K562 (cell line): ENCODE measurements around the gene METTL8. TPM values are rescaled to one million over a fixed set of nuclear protein-coding genes. Genes with fewer than 3 reads are reported as not detected.

Experiments
- ATAC-seq: fragments of 200-7000 bp; cut with Tn5 transposase; 3 replicates; pipeline ENCODE4 v1.9.1; 2020; ENCODE audit warnings: moderate library complexity
- BruUV-seq: library from RNA; stranded (reverse); fragments of 400-500 nt; replicated peaks from 2 replicates; lab custom pipeline; 2021; lab: Mats Ljungman, UMichigan
- CTCF ChIA-PET: fragments of 300-600 bp; formaldehyde crosslinking; extraction: SDS; loops from one replicate; lab custom pipeline; 2021; ENCODE audit warnings: low intra/inter-chr PET ratio; lab: Yijun Ruan, JAX
- POLR2A ChIA-PET: fragments of 300-600, 350-650 bp; sonication (Branson Sonifier 250); formaldehyde crosslinking; extraction: SDS; loops from one replicate; lab custom pipeline; 2021; ENCODE audit warnings: antibody characterized with exemption, inconsistent platforms; lab: Yijun Ruan, JAX
- DNase-seq, 4 experiments: peaks; one replicate each; pipeline versions ENCODE4 v3.0.0 to v3.0.0-alpha.2; 2011 to 2018; ENCODE audit warnings: low spot score in 3 of 4, mixed read lengths in 3 of 4; ENCODE audit errors: extremely low read depth in 1 of 4
- FAIRE-seq: peaks from 2 replicates; lab custom pipeline; 2011; peaks lifted over from hg19 to GRCh38; lab: Jason Lieb, UNC
- H2AFZ ChIP-seq: 2 replicates; pipeline ENCODE4 v1.6.0; 2011; ENCODE audit warnings: low read depth, low read length, control low read depth, inconsistent platforms
- H3K27ac ChIP-seq: fragments of 200-600 bp; 3 replicates; pipeline ENCODE4 v1.8.0; 2011; ENCODE audit warnings: low read depth, mild to moderate bottlenecking, control low read depth, inconsistent platforms, low read length, moderate library complexity, mixed read lengths; ENCODE audit errors: extremely low read depth
- H3K27me3 ChIP-seq, 2 experiments: fragments of 300-600 bp in 1 of 2; 2 replicates in 1 of 2; 3 replicates in 1 of 2; pipeline versions ENCODE4 v1.6.0 to v1.8.0; 2011; ENCODE audit warnings: inconsistent platforms in 2 of 2, low read length in 2 of 2, mild to moderate bottlenecking in 1 of 2, mixed read lengths in 1 of 2, moderate library complexity in 1 of 2; ENCODE audit not compliant: control insufficient read depth in 2 of 2, insufficient read depth in 2 of 2
- H3K36me3 ChIP-seq: fragments of 300-600 bp; 3 replicates; pipeline ENCODE4 v1.8.0; 2011; ENCODE audit warnings: mild to moderate bottlenecking, low read length, inconsistent platforms; ENCODE audit not compliant: control insufficient read depth, insufficient read depth
- H3K4me1 ChIP-seq, 2 experiments: fragments of 200-600 bp in 1 of 2; replicated peaks in 1 of 2; 2 replicates in 1 of 2; 3 replicates in 1 of 2; pipeline versions ENCODE4 v1.5.1 to v1.8.0; 2011; ENCODE audit warnings: inconsistent platforms in 2 of 2, low read length in 2 of 2, mild to moderate bottlenecking in 1 of 2, mixed read lengths in 1 of 2, moderate library complexity in 1 of 2; ENCODE audit not compliant: control insufficient read depth in 2 of 2, insufficient read depth in 2 of 2
- H3K4me2 ChIP-seq: 2 replicates; pipeline ENCODE4 v1.6.1; 2011; ENCODE audit warnings: low read length, control low read depth, inconsistent platforms, mixed read lengths; ENCODE audit not compliant: insufficient read depth
- H3K4me3 ChIP-seq: fragments of 200-600 bp; sonication (generic), shearing (Covaris generic); 2 replicates; pipeline ENCODE4 v1.5.1; 2016; ENCODE audit warnings: control low read depth, inconsistent platforms
- H3K79me2 ChIP-seq: fragments of 200-600 bp; 3 replicates; pipeline ENCODE4 v1.8.0; 2011; ENCODE audit warnings: low read length, inconsistent platforms; ENCODE audit not compliant: control insufficient read depth, insufficient read depth
- H3K9ac ChIP-seq, 2 experiments: 2 replicates each; pipeline versions ENCODE4 v1.6.0 to v1.6.1; 2011; ENCODE audit warnings: low read depth in 2 of 2, low read length in 2 of 2, control low read depth in 1 of 2, inconsistent platforms in 1 of 2, mild to moderate bottlenecking in 1 of 2, mixed read lengths in 1 of 2; ENCODE audit not compliant: insufficient read depth in 1 of 2
- H3K9me1 ChIP-seq: one replicate; pipeline ENCODE4 v1.6.0; 2011; ENCODE audit warnings: inconsistent platforms, mild to moderate bottlenecking, low read length, moderate library complexity; ENCODE audit not compliant: control insufficient read depth, insufficient read depth
- H3K9me3 ChIP-seq: replicated peaks from 2 replicates; pipeline ENCODE4 v1.5.1; 2011; ENCODE audit warnings: low read depth, low read length, inconsistent platforms; ENCODE audit not compliant: control insufficient read depth, insufficient read depth
- H4K20me1 ChIP-seq: replicated peaks from 2 replicates; pipeline ENCODE4 v1.6.1; 2011; ENCODE audit warnings: low read length, inconsistent platforms, mixed read lengths; ENCODE audit not compliant: control insufficient read depth, insufficient read depth
- ARID1B ChIP-seq: fragments of 450-650 bp; IDR thresholded peaks from 2 replicates; pipeline ENCODE4 v1.6.1; 2016; ENCODE audit warnings: antibody characterized with exemption, mild to moderate bottlenecking, inconsistent platforms
- BRD9 ChIP-seq: fragments of 450-650 bp; IDR thresholded peaks from 2 replicates; pipeline ENCODE4 v1.6.1; 2018; ENCODE audit warnings: low read depth; ENCODE audit not compliant: partially characterized antibody
- CHD7 ChIP-seq: fragments of 200-600 bp; sonication (generic); IDR thresholded peaks from one replicate; pipeline ENCODE4 v1.6.1; 2012; ENCODE audit warnings: mild to moderate bottlenecking, low read depth, low read length, inconsistent platforms
- MYNN ChIP-seq, 2 experiments: sonication (generic); formaldehyde crosslinking in 1 of 2; IDR thresholded peaks; 2 replicates each; pipeline versions ENCODE4 v1.5.0 to v1.6.1; 2016 to 2020; ENCODE audit warnings: antibody characterized with exemption in 1 of 2, missing genetic modification reagents in 1 of 2
- PREB ChIP-seq: sonication (generic); formaldehyde crosslinking; IDR thresholded peaks from 2 replicates; pipeline ENCODE4 v1.8.1; 2023; ENCODE audit warnings: mild to moderate bottlenecking, missing genetic modification reagents
- SMAD4 ChIP-seq: fragments of 250-450 bp; sonication (Bioruptor Pico); conservative IDR thresholded peaks from 2 replicates; pipeline ENCODE4 v1.8.0; 2021; ENCODE audit warnings: inconsistent platforms, mild to moderate bottlenecking, moderate library complexity
- WGBS: fragments of 100-300 bp; shearing (Covaris generic); methylation state at CpG from one replicate; pipeline ENCODE4 v1.1.6; 2016; ENCODE audit warnings: low coverage, mixed read lengths; ENCODE audit not compliant: insufficient coverage; ENCODE audit errors: missing lambda C conversion rate; 5-methylcytosine and 5-hydroxymethylcytosine counted together
- in situ Hi-C: fragments of 300-500 bp; cut with MboI; formaldehyde crosslinking; loops from 4 replicates; pipeline ENCODE4 v1.15.0; 2018; ENCODE audit warnings: inconsistent platforms, mixed read lengths
- intact Hi-C: fragments of 100-400 bp; cut with micrococcal nuclease; formaldehyde crosslinking; loops from 2 replicates; pipeline ENCODE4 v1.14.2; 2022
- polyA plus RNA-seq, 8 experiments: library from polyadenylated mRNA; depleted of rRNA in 4 of 8; stranded (reverse) in 5 of 8; unstranded in 3 of 8; fragments of >200 nt; fragmentation: Nextera tagmentation in 2 of 8; fragmentation: Illumina TruSeq in 1 of 8; extraction: Ambion mirVana in 2 of 8; extraction: Trizol in 1 of 8; gene quantifications; 2 replicates each; pipeline versions ENCODE4 v1.2.1 to v1.2.3, GENCODE V29; 2011 to 2014; ENCODE audit warnings: inconsistent platforms in 1 of 8, missing spikeins in 1 of 8
- total RNA-seq, 7 experiments: library from RNA; depleted of rRNA in 6 of 7; stranded (reverse); fragments of >200 nt in 6 of 7; fragmentation: Illumina TruSeq in 2 of 7; extraction: Trizol in 2 of 7; gene quantifications; 2 replicates each; pipeline versions ENCODE4 v1.2.1 to v1.2.3, GENCODE V29; 2011 to 2021; ENCODE audit warnings: low replicate concordance in 1 of 7

The METTL8 gene
- total and polyA plus RNA-seq, 9 of the 15 experiments (the other 6 are each of a cell fraction or from before 2014, with no cell fraction given) = 12.9 to 52.6 (median 33.7) TPM

- H2AFZ ChIP-seq = no peak overlapping the region
- H3K4me3 ChIP-seq = no peak overlapping the region
- peaks cover 0 to 7% of the 10 kb centered on the region in 2 experiments; a peak in 2 of 5 replicates for H3K4me1 ChIP-seq
- H3K79me2 ChIP-seq = no peaks in the 10 kb centered on the region
- in situ Hi-C loops = no loop called here
- DNase-seq (no peak), ATAC-seq (peak; percentile 42; the same call in 2 of the 3 replicates), FAIRE-seq (no peak)
- intact Hi-C loops = no loop called here
- no peaks in the 10 kb centered on the region for H3K9me1 ChIP-seq
- POLR2A ChIA-PET = interaction anchor here (0.6 to 1.0 kb wide), 3 partner anchors 7 to 194 kb away, joined by 3 read pairs; no protein-coding TSS in a partner anchor
- no peaks in the 10 kb centered on the region for H3K9me3 ChIP-seq
- no peak overlapping the region for H3K9ac ChIP-seq
- no peak overlapping the region for H3K27ac ChIP-seq
- no TSS peak for BruUV-seq
- 64% methylated on average over 10 of the region's 10 CpGs for WGBS
- CTCF ChIA-PET = no interaction called here
- TF ChIP-seq BRD9 (no peak), ARID1B (no peak), MYNN (IDR thresholded peaks at IDR 0.05) (no peak), MYNN (CRISPR knock-in tag; IDR thresholded peaks at IDR 0.05) (no peak), SMAD4 (no peak), PREB (CRISPR knock-in tag) (0 out of 2 replicates have a peak, but pooled peaks have one; percentile 35), CHD7 (no peak)
- H3K27me3 ChIP-seq = no peaks in the 10 kb centered on the region
- no peaks in the 10 kb centered on the region for H3K36me3 ChIP-seq
- H3K4me2 ChIP-seq = no peak overlapping the region
- no peaks in the 10 kb centered on the region for H4K20me1 ChIP-seq
These were observed 86.8 kb downstream of the METTL8 start for GRCh38 chr2:171346723-171347557.
